ENCODE results near the gene LIPH.

DNA sequence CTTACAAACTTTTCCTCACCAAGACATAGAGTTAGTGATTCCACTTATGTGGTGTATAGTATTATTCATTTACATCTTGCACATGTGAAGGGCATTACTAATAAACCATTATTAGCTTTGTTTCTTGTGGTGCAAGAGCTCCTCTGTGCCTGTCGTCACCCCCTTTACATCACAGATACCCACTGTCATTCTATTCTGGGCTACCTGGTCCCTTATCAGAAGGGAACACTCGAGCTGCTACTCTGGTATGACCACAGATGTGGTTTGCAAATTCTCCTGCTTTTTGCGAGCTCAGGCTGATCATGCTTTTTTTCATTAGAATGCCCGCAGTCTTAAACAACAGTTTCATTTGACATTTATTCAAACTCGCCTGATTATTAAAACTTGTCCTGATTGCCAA lies 19.8 kb upstream of the LIPH start:
- TF ChIP-seq, protein P1, sequence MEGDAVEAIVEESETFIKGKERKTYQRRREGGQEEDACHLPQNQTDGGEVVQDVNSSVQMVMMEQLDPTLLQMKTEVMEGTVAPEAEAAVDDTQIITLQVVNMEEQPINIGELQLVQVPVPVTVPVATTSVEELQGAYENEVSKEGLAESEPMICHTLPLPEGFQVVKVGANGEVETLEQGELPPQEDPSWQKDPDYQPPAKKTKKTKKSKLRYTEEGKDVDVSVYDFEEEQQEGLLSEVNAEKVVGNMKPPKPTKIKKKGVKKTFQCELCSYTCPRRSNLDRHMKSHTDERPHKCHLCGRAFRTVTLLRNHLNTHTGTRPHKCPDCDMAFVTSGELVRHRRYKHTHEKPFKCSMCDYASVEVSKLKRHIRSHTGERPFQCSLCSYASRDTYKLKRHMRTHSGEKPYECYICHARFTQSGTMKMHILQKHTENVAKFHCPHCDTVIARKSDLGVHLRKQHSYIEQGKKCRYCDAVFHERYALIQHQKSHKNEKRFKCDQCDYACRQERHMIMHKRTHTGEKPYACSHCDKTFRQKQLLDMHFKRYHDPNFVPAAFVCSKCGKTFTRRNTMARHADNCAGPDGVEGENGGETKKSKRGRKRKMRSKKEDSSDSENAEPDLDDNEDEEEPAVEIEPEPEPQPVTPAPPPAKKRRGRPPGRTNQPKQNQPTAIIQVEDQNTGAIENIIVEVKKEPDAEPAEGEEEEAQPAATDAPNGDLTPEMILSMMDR (IDR thresholded peaks at IDR 0.05) = no peak
- TF ChIP-seq POLR2AphosphoS5 (IDR thresholded peaks at IDR 0.05) (no peak), EP300 (IDR thresholded peaks at IDR 0.05; ENCODE audit: low read depth) (no peak)

All from transverse colon (tissue), 4 donors.